OCI-LY3 (cell line): ENCODE data around the gene ASIC4.

Experiments used
- H2AFZ ChIP-seq: fragments of 200-600, 300-600 bp; shearing (Covaris generic); 2 replicates; pipeline ENCODE4 v1.6.0; 2014; ENCODE audit warnings: antibody characterized with exemption, low read depth, low read length
- H3K27ac ChIP-seq: fragments of 200-600, 300-600 bp; sonication (generic); 2 replicates; pipeline ENCODE4 v1.5.1; 2014; ENCODE audit warnings: mild to moderate bottlenecking, low read length, moderate library complexity, mixed read lengths
- H3K27me3 ChIP-seq: fragments of 200-600, 300-600 bp; sonication (generic); 2 replicates; pipeline ENCODE4 v1.6.1; 2014; ENCODE audit warnings: low read depth, low read length, mixed read lengths
- H3K36me3 ChIP-seq: fragments of 200-600, 300-600 bp; sonication (generic); replicated peaks from 2 replicates; pipeline ENCODE3; 2014; ENCODE audit warnings: low read depth, low read length, mixed read lengths
- H3K4me1 ChIP-seq: fragments of 300-600, 200-600 bp; sonication (generic); 2 replicates; pipeline ENCODE4 v1.6.1; 2014; ENCODE audit warnings: low read length, mixed read lengths
- H3K4me2 ChIP-seq: fragments of 200-600, 300-600 bp; sonication (generic); 2 replicates; pipeline ENCODE4 v1.6.1; 2014; ENCODE audit warnings: low read length, mixed read lengths
- H3K4me3 ChIP-seq: fragments of 300-600, 200-600 bp; sonication (generic); 2 replicates; pipeline ENCODE4 v1.5.1; 2014; ENCODE audit warnings: antibody characterized with exemption, mild to moderate bottlenecking, low read length, moderate library complexity
- H3K79me2 ChIP-seq: fragments of 300-600, 200-600 bp; shearing (Covaris generic); 2 replicates; pipeline ENCODE4 v1.6.1; 2014; ENCODE audit warnings: mild to moderate bottlenecking, low read length, mixed read lengths
- H3K9ac ChIP-seq: fragments of 300-600, 200-600 bp; shearing (Covaris generic); 2 replicates; pipeline ENCODE4 v1.6.0; 2014; ENCODE audit warnings: mild to moderate bottlenecking, low read length, moderate library complexity
- H3K9me3 ChIP-seq: fragments of 200-600, 300-600 bp; shearing (Covaris generic); 2 replicates; pipeline ENCODE4 v1.6.1; 2014; ENCODE audit warnings: low read length, mixed read lengths; ENCODE audit not compliant: insufficient read depth
- H4K20me1 ChIP-seq: fragments of 200-600, 300-600 bp; sonication (generic); 2 replicates; pipeline ENCODE4 v1.6.1; 2016; ENCODE audit warnings: low read length, mixed read lengths; ENCODE audit not compliant: insufficient read depth
- CTCF ChIP-seq: fragments of 200-600, 300-600 bp; sonication (generic); IDR thresholded peaks from 2 replicates; pipeline ENCODE4 v1.5.1; 2014; ENCODE audit warnings: antibody characterized with exemption, low read length, low read depth
- EZH2phosphoT487 ChIP-seq: fragments of 200-600 bp; shearing (Covaris generic); IDR thresholded peaks from 2 replicates; pipeline ENCODE4 v1.6.1; 2018; ENCODE audit warnings: antibody characterized with exemption, mixed run types, low read depth

The ASIC4 gene

GRCh38 chr2:219521066-219521880 is 7.0 kb downstream of the ASIC4 start:
- no peak overlapping the region for H3K4me3 ChIP-seq
- no peak overlapping the region for H3K27ac ChIP-seq
- no peaks in the 10 kb centered on the region for H4K20me1 ChIP-seq
- H3K9me3 ChIP-seq, result no peaks in the 10 kb centered on the region
- H3K27me3 ChIP-seq, result peaks cover 11% of the 10 kb centered on the region
- H3K4me1 ChIP-seq, result no peaks in the 10 kb centered on the region
- H3K79me2 ChIP-seq, result no peaks in the 10 kb centered on the region
- no peak overlapping the region for H2AFZ ChIP-seq
- TF ChIP-seq EZH2phosphoT487, result no peak
- peak; percentile 50 for TF ChIP-seq CTCF
- peak overlapping the region; percentile 24; the same call in 1 of the 2 replicates for H3K4me2 ChIP-seq
- H3K9ac ChIP-seq, result no peak overlapping the region
- H3K36me3 ChIP-seq, result no peaks in the 10 kb centered on the region

- no peak overlapping the region for H2AFZ ChIP-seq
- peaks cover 21% of the 10 kb centered on the region for H3K27me3 ChIP-seq
- no peaks in the 10 kb centered on the region for H4K20me1 ChIP-seq
- H3K27ac ChIP-seq, result no peak overlapping the region
- no peak overlapping the region for H3K9ac ChIP-seq
- H3K4me3 ChIP-seq, result no peak overlapping the region
- no peaks in the 10 kb centered on the region for H3K9me3 ChIP-seq
- no peak for TF ChIP-seq CTCF
- no peak for TF ChIP-seq EZH2phosphoT487
- H3K4me2 ChIP-seq, result no peak overlapping the region
- no peaks in the 10 kb centered on the region for H3K79me2 ChIP-seq
- no peaks in the 10 kb centered on the region for H3K36me3 ChIP-seq
- no peaks in the 10 kb centered on the region for H3K4me1 ChIP-seq
These were observed 8.1 kb downstream of the ASIC4 start for GRCh38 chr2:219522111-219523030.

GRCh38 chr2:219523031-219523671 is 8.9 kb downstream of the ASIC4 start:
- Histone ChIP-seq H3K79me2 (no peaks in the 10 kb centered on the region), H3K27me3 (peaks cover 26% of the 10 kb centered on the region), H3K9me3 (no peaks in the 10 kb centered on the region), H3K4me3 (no peak overlapping the region), H4K20me1 (no peaks in the 10 kb centered on the region), H3K27ac (no peak overlapping the region), H2AFZ (no peak overlapping the region), H3K36me3 (no peaks in the 10 kb centered on the region), H3K4me2 (no peak overlapping the region), H3K4me1 (no peaks in the 10 kb centered on the region), H3K9ac (no peak overlapping the region)
- TF ChIP-seq EZH2phosphoT487, result no peak
- 0 out of 2 replicates have a peak, but pooled peaks have one; percentile 3 for TF ChIP-seq CTCF

- Histone ChIP-seq H3K4me3 (no peak overlapping the region), H3K4me2 (no peak overlapping the region), H3K9me3 (no peaks in the 10 kb centered on the region), H3K27ac (no peak overlapping the region), H3K9ac (no peak overlapping the region), H3K79me2 (no peaks in the 10 kb centered on the region), H3K27me3 (peaks cover 33% of the 10 kb centered on the region), H4K20me1 (no peaks in the 10 kb centered on the region), H3K36me3 (no peaks in the 10 kb centered on the region), H2AFZ (no peak overlapping the region), H3K4me1 (no peaks in the 10 kb centered on the region)
- TF ChIP-seq EZH2phosphoT487 (no peak), CTCF (no peak)
These were observed 10.5 kb downstream of the ASIC4 start for GRCh38 chr2:219524817-219525216.
